Lower leg skin (tissue), 3 donors: ENCODE results near the gene ZNF778.

Source experiments
- POLR2A ChIP-seq, 2 donors: fragments of 450-650 bp; IDR thresholded peaks; one replicate each; pipeline ENCODE4 v1.6.1; 2016 to 2017; ENCODE audit warnings: antibody characterized with exemption in 2 of 2, mild to moderate bottlenecking in 1 of 2, moderate library complexity in 1 of 2
- TF ChIP-seq, protein P1 (sequence below), 3 donors: fragments of 450-650 bp; IDR thresholded peaks; one replicate each; pipeline ENCODE4 v1.5.1; 2016; ENCODE audit warnings: antibody characterized with exemption in 3 of 3, mild to moderate bottlenecking in 3 of 3, moderate library complexity in 2 of 3

DNA sequence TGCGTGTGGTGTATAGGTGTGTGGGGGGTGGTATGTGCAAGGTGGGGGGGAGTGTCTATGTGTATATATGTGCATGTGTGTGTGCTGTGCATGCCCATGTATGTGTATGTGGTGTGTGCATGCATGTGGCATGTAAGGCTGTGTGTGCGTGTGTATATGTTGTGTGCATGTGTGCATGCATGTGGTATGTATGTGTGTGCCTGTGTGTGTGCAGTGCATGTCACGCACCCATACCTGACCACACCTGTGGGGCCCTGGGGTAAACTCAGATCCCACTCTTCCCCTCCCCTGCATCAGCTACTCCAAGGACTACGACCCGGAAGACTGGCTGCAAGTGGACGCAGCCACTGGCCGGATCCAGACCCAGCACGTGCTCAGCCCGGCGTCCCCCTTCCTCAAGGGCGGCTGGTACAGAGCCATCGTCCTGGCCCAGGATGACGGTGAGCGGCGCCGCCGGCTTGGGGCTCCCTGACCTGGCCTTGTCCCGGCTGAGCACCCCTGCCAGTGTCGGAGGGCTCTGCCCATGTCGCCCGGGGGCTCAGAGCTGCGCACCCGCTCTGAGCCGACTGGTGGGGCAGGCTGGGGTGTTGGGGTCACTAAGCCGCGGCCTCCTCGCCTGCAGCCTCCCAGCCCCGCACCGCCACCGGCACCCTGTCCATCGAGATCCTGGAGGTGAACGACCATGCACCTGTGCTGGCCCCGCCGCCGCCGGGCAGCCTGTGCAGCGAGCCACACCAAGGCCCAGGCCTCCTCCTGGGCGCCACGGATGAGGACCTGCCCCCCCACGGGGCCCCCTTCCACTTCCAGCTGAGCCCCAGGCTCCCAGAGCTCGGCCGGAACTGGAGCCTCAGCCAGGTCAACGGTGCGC is 26.2 kb upstream of the ZNF778 start:
- TF ChIP-seq, protein P1, sequence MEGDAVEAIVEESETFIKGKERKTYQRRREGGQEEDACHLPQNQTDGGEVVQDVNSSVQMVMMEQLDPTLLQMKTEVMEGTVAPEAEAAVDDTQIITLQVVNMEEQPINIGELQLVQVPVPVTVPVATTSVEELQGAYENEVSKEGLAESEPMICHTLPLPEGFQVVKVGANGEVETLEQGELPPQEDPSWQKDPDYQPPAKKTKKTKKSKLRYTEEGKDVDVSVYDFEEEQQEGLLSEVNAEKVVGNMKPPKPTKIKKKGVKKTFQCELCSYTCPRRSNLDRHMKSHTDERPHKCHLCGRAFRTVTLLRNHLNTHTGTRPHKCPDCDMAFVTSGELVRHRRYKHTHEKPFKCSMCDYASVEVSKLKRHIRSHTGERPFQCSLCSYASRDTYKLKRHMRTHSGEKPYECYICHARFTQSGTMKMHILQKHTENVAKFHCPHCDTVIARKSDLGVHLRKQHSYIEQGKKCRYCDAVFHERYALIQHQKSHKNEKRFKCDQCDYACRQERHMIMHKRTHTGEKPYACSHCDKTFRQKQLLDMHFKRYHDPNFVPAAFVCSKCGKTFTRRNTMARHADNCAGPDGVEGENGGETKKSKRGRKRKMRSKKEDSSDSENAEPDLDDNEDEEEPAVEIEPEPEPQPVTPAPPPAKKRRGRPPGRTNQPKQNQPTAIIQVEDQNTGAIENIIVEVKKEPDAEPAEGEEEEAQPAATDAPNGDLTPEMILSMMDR (IDR thresholded peaks at IDR 0.05): no peak
- no peak for TF ChIP-seq POLR2A (IDR thresholded peaks at IDR 0.05)
